NB4 (cell line): ENCODE data around the gene SLC34A3.

Experiments
- TF ChIP-seq, protein P1 (sequence below): IDR thresholded peaks from 2 replicates; pipeline ENCODE4 v1.6.1; 2011; ENCODE audit warnings: low read depth, low read length
- TF ChIP-seq, protein P2 (sequence below): IDR thresholded peaks from one replicate; pipeline ENCODE4 v1.5.1; 2012; ENCODE audit warnings: low read depth, low read length

DNA sequence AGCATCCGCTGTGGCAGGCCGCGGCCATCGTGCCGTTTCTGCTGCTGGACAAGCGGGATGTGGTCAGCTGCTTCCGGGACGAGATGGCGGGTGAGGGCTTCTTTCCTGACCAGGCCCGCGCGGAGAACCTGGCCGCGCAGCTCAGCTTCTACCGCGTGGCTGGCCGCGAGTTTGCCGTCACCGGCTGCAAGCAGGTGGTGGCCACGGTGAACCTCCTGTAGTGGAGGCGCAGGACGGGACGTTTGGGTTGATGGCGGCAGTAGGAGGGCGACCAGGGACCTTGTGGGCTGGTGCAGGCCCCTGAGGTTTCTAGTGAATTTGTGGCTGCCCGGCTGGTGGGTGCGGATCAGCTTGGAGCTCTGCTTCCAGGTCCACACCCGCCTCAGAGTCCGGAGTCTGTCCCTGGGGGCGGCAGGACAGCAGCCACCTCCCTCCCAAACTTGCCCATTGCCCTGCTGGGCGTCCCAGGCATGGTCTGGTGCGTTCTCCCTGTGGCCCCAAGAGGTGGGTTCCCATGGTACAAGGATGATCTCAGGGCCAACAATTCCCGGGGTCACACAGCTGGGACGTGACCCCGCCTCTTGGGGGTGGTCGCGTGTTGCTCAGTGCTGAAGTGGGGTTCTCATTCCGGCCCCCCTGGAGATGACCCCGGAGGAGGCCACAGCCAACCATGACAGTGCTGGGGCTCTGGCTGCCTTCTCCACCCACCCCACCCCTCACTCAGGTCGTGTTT is 49.2 kb downstream of the SLC34A3 start:
- TF ChIP-seq, protein P1, sequence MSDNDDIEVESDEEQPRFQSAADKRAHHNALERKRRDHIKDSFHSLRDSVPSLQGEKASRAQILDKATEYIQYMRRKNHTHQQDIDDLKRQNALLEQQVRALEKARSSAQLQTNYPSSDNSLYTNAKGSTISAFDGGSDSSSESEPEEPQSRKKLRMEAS = no peak
- TF ChIP-seq, protein P2, sequence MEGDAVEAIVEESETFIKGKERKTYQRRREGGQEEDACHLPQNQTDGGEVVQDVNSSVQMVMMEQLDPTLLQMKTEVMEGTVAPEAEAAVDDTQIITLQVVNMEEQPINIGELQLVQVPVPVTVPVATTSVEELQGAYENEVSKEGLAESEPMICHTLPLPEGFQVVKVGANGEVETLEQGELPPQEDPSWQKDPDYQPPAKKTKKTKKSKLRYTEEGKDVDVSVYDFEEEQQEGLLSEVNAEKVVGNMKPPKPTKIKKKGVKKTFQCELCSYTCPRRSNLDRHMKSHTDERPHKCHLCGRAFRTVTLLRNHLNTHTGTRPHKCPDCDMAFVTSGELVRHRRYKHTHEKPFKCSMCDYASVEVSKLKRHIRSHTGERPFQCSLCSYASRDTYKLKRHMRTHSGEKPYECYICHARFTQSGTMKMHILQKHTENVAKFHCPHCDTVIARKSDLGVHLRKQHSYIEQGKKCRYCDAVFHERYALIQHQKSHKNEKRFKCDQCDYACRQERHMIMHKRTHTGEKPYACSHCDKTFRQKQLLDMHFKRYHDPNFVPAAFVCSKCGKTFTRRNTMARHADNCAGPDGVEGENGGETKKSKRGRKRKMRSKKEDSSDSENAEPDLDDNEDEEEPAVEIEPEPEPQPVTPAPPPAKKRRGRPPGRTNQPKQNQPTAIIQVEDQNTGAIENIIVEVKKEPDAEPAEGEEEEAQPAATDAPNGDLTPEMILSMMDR = no peak
